HK-2 (cell line): ENCODE measurements around the gene CDK5RAP1.

Source experiments
- DNase-seq: peaks from one replicate; pipeline ENCODE4 v3.0.0-alpha.2; 2018; ENCODE audit not compliant: unreplicated experiment

CDK5RAP1 gene

DNA sequence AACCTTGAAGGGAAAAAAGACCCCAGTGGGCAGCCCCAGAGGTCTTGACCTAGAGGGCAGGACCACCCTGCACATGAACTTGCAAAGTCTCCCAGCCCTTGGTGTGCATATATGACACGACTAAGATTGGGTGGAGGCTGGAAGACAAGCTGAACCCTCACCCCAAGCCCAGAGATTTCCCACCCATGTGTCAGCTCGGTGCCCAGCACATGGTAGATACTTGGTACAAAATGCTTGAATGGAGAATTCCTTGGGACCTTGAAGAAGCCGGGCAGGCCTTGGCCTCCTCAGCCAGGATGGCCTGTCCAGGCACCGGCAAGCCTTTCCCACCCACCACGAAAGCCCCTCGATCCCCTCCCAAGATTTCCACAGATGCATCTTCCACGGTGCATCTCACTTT lies 67.7 kb downstream of the CDK5RAP1 start:
- DNase-seq, result no peak

GRCh38 chr20:33332905-33333456 lies 68.3 kb downstream of the CDK5RAP1 start:
- no peak for DNase-seq

DNA sequence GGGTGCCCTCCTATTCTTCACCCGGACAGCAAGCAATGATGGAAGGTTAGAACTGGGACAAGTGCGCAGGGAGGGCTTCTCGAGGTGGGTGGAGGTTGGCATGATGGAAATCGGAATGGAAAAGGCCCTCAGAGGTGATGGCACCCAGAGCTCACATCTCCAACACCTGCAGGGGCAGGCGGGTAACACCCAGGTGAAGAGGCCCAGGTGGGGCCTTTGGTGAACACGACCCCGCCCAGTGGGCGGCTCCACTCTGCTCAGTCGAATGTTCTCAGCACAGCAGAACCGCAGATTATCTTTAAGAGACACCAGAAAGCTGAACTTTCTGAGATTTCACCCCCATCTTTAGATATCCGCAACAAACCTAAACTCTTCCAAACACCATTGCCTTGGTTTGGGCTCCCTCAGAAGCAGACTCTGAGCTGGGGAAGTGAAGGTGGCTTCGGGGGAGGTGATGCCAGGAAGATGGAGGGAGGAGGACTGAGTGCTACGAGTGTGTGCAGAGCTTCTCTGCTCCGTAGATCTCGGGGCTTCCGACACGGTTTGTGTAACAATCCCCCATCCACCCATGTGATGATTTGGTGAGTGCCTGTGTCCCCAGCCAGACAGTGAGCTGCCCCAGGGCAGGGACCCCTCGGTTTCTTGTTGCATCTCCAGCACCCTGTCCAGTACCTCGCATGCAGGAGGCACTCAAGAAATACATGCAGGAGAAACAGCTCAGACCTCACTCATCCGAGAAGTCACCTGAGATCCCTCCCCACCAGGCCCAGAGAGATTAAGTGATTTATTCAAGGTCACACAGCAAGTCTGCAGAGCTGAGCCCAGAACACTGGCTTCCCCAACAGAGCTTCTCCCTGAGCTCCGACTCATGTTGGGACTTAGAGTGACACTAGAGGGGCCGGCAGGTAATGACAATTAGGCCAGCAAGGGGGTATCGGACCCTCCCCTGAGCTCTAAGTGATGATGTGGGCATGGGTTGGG lies 72.9 kb downstream of the CDK5RAP1 start:
- no peak for DNase-seq

DNA sequence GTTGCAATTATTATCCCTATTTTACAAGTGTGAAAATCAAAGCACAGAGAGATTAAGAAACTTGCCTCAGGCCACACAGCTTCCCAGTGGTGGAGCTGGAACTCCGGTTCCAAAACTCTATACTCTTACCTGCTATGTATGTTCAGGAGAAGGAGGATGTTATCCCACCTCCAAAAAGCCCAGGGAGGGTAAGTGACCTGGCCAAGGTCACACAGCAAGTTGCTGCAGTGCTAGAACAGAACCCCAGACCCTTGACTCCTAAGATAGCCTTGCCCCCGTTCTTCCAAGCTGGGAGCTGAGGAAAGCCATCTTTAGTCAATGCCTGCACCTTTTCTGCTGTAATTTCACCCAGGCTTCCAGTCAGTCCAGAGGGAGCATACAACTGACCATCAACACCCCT lies 76.0 kb downstream of the CDK5RAP1 start:
- DNase-seq, result no peak

DNA sequence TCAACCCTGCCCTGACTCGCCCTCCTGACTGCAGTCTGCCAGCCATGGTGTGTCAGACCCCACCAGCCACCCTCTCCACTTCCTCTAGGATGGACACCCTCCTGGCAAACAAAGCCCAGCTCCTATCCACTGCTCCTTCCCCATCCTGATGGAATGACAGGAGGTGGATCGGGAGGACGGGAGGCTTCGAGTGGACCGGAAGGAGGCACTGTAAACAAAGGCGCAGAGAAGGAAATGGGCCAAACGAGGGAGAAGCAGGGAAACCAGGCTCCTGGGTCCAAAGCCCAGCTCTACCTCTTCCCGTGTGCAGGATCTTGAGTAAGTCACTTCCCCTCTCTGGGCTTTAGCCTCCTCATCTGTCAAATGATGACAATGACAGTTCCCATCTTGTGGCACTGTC lies 78.1 kb downstream of the CDK5RAP1 start:
- no peak for DNase-seq

DNA sequence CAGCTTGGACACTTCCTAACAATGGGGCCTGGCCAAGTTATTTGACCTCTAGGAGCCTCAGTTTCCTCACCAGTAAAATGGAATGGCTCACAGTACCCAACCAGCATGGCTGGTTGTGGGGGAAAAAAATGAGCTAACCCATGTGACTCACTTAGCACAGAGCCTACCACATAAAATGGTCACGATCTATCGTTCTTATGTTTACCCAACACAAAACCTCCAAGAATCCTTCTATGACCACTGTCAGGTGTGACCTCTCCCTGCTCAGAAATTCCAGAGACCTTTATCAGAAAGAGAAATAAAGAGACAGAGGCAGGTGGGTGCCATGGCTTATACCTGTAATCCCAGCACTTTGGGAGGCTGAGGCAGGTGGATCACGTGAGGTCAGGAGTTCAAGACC lies 78.9 kb downstream of the CDK5RAP1 start:
- no peak for DNase-seq

- DNase-seq, result no peak
Measured at GRCh38 chr20:33320006-33320405, 81.3 kb downstream of the CDK5RAP1 start.

- no peak for DNase-seq
Measured at GRCh38 chr20:33318096-33318429, 83.3 kb downstream of the CDK5RAP1 start.

GRCh38 chr20:33317424-33318095 lies 83.8 kb downstream of the CDK5RAP1 start:
- no peak for DNase-seq

GRCh38 chr20:33316958-33317357 lies 84.4 kb downstream of the CDK5RAP1 start:
- DNase-seq, result no peak

DNA sequence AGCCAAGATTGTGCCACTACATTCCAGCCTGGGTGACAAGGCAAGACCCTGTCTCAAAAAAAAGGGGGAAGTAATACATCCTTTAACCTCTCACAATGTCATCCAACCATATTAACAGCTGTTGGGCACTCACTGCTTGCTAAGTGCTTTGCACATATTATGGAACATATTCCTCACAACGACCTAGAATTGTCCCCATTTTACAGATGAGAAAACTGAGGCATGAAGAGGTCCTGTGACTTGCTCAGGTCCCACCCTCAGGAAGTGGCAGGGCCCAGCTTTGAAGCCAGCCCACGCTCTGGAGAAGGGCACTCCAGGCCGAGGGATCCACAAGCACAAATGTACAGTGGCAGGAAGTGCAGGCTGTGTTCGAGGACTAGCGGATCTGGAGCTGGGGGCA lies 85.0 kb downstream of the CDK5RAP1 start:
- no peak for DNase-seq

DNA sequence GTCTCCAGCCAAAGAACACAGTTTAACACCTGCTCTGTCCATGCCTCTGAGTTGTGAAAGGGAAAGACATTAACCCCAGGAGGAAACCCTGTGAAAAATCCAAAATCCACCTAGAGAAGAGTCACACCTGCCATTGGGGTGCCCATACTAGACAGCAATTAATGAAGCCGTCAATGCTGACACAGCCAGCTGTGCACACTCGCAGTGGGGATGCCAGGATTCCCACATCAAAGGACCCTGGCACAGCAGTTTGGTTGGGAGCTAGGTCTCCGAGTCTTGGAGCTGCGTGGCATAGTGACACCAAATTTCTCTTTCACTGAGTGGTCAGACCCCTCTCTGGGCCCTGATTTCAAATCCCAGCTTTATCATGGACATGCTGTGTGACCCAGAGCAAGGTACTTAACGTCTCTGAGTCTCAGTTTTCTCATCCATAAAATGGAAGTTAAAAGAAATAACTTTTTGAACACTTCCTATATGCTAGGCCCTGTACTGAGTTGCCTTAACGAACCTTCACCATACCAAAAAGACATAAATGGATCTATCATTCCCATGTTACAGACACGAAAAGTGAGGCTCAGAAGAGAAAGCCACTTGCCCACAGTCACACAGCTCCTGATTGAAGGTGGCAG lies 87.5 kb downstream of the CDK5RAP1 start:
- no peak for DNase-seq

DNA sequence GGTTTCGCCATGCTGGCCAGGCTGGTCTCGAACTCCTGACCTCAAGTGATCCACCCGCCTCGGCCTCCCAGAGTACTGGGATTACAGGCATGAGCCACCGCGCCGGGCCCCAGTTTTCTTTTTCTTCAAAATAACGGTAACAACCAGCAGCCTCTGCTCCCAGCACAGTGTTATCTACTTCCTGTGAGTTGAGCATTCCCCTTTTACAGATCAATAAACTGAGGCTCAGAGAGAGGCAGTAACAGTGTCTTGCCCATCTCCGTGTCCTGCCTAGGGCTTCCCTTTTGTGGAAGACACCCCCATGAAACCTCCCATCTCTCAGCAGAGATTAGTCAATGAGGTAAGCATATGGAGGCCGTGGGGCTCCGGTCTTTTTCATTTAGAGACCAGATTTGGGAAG lies 88.7 kb downstream of the CDK5RAP1 start:
- no peak for DNase-seq

- DNase-seq, result no peak
Measured at GRCh38 chr20:33311996-33312395, 89.3 kb downstream of the CDK5RAP1 start.

- DNase-seq, result no peak
Measured at GRCh38 chr20:33311011-33311410, 90.3 kb downstream of the CDK5RAP1 start.

DNA sequence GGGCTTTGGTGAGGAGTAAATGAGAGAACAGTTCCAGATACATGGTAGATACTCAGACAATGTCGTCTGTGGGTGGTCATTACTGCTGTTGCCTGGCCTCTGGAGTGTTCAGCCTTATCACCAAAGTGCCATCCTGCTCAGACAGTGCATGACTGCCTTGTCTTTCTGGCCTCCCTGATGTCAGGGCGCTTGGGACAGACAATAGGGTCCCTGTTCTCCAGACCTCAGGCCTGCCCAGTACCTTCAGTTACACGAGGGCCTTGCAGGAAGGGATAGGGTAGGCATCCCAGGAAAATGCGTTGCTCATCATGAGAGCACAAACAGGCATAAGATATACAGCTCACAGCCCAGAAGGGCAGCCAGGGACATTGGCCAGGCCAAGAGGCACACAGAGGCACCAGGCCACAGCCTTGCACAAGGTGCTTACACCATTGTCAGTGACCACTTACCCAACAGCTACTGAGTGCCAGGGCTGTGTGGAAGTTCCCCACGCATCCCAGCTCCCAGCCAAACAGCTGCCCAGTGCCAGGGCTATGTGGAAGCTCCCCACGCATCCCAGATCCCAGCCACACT lies 90.9 kb downstream of the CDK5RAP1 start:
- no peak for DNase-seq

DNA sequence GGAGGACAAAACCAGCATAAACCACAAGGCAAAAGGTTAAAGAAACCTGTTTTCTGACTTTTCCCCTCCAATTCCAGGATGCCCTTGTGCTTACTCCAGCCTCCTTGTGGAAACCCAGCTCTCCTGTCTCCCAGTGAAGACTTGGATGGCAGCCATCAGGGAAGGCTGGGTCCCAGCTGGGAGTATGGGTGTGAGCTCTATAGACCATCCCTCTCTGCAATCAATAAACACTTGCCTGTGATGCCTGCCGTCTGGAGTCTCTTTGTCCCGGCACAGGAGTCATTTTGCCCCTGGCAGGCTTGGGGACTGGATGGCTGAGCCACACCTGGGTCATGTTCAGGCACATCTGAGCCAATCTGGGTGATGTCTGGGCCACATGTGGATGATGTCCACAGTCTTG lies 91.7 kb downstream of the CDK5RAP1 start:
- no peak for DNase-seq
